Measurements from ENCODE around the gene RNF123. TPM values are rescaled to one million over a fixed set of nuclear protein-coding genes. Genes with fewer than 3 reads are reported as not detected.

RNF123 gene
- 10 to 100 TPM; 34.6 to 99.5 (median 52.1) TPM for total RNA-seq

DNA sequence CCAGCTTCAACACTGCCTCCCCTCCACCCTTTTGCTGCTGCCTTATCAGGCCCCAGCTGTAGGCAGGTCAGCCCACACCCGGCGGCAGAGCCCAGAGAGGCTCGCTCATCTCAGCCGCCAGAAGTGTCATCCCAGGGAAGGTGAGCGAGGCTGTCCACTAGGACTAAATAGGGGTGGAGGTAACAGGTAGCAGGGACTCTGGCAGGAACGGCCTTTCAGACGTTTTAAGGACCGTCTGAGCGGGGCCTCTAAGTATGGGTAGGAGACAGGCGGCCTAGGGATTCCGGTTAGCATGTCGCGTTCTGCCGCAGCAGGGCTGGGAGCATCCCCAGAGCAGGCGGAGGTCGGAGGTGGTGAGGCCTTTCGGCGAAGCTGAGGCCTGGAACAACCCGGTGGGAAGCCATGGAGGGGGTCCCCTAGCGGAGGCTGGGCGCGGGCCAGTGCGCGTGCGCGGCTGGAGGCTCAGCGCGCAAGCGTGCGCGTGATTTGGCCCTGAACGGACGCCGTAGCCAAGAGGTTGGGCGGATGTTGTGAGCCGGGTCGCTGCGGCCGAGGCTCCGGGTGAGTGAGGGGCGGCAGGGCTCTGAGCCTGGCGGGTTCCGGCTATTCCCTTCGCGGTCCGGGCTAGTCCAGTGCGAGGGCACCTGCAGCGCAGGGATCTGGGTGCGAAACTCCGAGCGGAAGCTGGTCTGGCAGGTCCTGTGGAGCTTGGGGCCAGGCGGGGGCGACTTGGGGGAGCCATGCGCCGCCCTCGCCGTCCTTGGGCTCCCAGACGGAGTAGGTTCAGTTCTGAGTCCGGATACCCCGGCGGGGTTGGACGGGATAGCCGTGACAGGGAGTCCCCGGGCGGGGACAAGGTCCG lies at the start of gene RNF123, which contains the start of gene MST1:
RNF123 (plus strand) TSS at position 512 of the 862 bp plus-strand sequence. CDS start 1,609 bp downstream, outside the sequence.
MST1 (minus strand) TSS at position 429 of the 862 bp plus-strand sequence. CDS start 783 bp downstream, outside the sequence.
- H3K4me3 ChIP-seq = peak within 1 kb of the TSS; percentile 68 to 100 (median 94)
- TF ChIP-seq, protein P1, sequence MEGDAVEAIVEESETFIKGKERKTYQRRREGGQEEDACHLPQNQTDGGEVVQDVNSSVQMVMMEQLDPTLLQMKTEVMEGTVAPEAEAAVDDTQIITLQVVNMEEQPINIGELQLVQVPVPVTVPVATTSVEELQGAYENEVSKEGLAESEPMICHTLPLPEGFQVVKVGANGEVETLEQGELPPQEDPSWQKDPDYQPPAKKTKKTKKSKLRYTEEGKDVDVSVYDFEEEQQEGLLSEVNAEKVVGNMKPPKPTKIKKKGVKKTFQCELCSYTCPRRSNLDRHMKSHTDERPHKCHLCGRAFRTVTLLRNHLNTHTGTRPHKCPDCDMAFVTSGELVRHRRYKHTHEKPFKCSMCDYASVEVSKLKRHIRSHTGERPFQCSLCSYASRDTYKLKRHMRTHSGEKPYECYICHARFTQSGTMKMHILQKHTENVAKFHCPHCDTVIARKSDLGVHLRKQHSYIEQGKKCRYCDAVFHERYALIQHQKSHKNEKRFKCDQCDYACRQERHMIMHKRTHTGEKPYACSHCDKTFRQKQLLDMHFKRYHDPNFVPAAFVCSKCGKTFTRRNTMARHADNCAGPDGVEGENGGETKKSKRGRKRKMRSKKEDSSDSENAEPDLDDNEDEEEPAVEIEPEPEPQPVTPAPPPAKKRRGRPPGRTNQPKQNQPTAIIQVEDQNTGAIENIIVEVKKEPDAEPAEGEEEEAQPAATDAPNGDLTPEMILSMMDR (IDR thresholded peaks at IDR 0.05) = peak; percentile 4 to 42 (median 26)
- peak; percentile 64 to 84 (median 77) for TF ChIP-seq POLR2AphosphoS5 (IDR thresholded peaks at IDR 0.05)
- peak; percentile 51 for TF ChIP-seq POLR2A (IDR thresholded peaks at IDR 0.05)
- no peak for TF ChIP-seq EP300 (IDR thresholded peaks at IDR 0.05; ENCODE audit: low read depth)
- WGBS, 2 donors (ENCODE audit: low coverage in 1 of 2) = 0% methylated on average over 30 of the region's 66 CpGs; no CpG with 5 or more reads in 1 of the 2 donors
- intact Hi-C loops (cut with DNase I; ENCODE audit: low total_unique reads) (no loop called here), in situ Hi-C loops (cut with MboI; ENCODE audit: low pct_ligation_motif_present in 1 of 4, low pct_unique_long_range_greater_than_20kb in 1 of 4, low sequenced_read_pairs in 3 of 4) (no loop called here)
- H3K27me3 ChIP-seq = no peaks in the 10 kb centered on the region
- no peaks in the 10 kb centered on the region for H3K36me3 ChIP-seq
- H3K4me1 ChIP-seq = peaks cover 11 to 37% (median 27%) of the 10 kb centered on the region in 4 donors
- peak; percentile 90 for DNase-seq
- peak within 1 kb of the TSS; percentile 68 to 88 (median 83) for H3K27ac ChIP-seq
- no peaks in the 10 kb centered on the region for H3K9me3 ChIP-seq

DNA sequence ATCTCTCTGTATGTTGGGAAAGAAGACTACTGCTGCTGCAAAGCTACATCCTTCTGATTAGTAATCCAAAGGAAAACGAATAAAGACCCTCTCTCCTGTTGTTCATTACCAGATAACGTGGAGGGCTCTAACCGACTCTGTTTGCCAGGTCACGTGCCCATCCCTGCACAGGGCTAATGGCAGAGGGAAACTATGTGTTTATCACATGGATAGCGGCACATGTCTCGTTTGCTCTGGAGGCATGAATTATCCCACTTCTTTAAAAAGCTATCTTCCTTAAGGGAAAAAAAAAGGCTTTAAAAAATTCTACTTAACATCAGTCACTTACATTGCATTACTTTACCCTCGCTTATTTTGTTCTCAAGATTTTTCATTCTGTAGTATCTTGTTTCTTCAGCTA lies 48.1 kb upstream of the RNF123 start:
- TF ChIP-seq POLR2AphosphoS5 (IDR thresholded peaks at IDR 0.05) (no peak), EP300 (IDR thresholded peaks at IDR 0.05; ENCODE audit: low read depth) (no peak), POLR2A (IDR thresholded peaks at IDR 0.05) (no peak)
- TF ChIP-seq, protein P1 (IDR thresholded peaks at IDR 0.05) = no peak
- Histone ChIP-seq H3K4me3 (no peak overlapping the region), H3K9me3 (no peaks in the 10 kb centered on the region), H3K27me3 (no peaks in the 10 kb centered on the region), H3K36me3 (no peaks in the 10 kb centered on the region), H3K27ac (no peak overlapping the region), H3K4me1 (no peaks in the 10 kb centered on the region)
- in situ Hi-C loops (cut with MboI; ENCODE audit: low pct_ligation_motif_present in 1 of 4, low pct_unique_long_range_greater_than_20kb in 1 of 4, low sequenced_read_pairs in 3 of 4) = no loop called here
- DNase-seq = no peak
- WGBS, 2 donors (ENCODE audit: low coverage in 1 of 2) = 67 to 80% methylated on average over 5 to 7 of the region's 7 CpGs
- intact Hi-C loops (cut with DNase I; ENCODE audit: low total_unique reads) = no loop called here

DNA sequence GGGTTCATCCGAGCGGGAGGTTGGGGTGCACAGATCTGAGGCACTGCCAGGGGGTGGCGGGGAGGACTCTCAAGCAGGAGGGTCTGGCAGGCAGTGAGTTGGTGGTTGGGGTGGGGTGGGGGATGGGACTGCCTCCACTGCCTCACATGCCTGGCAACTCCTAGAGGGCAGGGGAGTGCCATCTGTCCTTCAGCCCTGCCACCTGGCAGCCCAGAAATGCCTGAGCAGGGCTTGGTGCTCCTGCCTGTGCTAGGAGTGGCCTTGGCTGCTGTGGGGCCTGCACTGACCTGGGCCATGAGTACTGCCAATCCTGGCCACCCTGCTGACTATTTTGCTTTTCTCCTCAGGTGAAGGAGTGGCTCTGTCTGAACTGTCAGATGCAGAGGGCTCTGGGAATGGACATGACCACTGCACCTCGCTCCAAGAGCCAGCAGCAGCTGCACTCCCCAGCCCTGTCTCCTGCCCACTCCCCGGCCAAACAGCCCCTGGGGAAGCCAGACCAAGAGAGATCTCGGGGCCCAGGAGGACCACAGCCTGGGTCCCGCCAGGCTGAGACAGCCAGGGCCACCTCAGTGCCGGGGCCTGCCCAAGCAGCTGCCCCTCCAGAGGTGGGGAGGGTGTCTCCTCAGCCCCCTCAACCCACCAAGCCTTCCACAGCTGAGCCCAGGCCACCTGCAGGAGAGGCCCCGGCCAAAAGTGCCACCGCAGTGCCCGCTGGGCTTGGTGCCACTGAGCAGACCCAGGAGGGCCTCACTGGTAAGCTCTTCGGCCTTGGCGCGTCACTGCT lies 47.2 kb upstream of the RNF123 start:
- DNase-seq = no peak
- Histone ChIP-seq H3K27ac (no peak overlapping the region), H3K4me1 (no peaks in the 10 kb centered on the region), H3K4me3 (no peak overlapping the region), H3K9me3 (no peaks in the 10 kb centered on the region), H3K27me3 (no peaks in the 10 kb centered on the region), H3K36me3 (no peaks in the 10 kb centered on the region)
- 90% methylated on average over 12 of the region's 14 CpGs; no CpG with 5 or more reads in 1 of the 2 donors for WGBS, 2 donors (ENCODE audit: low coverage in 1 of 2)
- in situ Hi-C loops (cut with MboI; ENCODE audit: low pct_ligation_motif_present in 1 of 4, low pct_unique_long_range_greater_than_20kb in 1 of 4, low sequenced_read_pairs in 3 of 4) (no loop called here), intact Hi-C loops (cut with DNase I; ENCODE audit: low total_unique reads) (no loop called here)
- no peak for TF ChIP-seq POLR2AphosphoS5 (IDR thresholded peaks at IDR 0.05)
- TF ChIP-seq EP300 (IDR thresholded peaks at IDR 0.05; ENCODE audit: low read depth) = no peak
- TF ChIP-seq POLR2A (IDR thresholded peaks at IDR 0.05) = no peak
- TF ChIP-seq, protein P1 (IDR thresholded peaks at IDR 0.05) = no peak

DNA sequence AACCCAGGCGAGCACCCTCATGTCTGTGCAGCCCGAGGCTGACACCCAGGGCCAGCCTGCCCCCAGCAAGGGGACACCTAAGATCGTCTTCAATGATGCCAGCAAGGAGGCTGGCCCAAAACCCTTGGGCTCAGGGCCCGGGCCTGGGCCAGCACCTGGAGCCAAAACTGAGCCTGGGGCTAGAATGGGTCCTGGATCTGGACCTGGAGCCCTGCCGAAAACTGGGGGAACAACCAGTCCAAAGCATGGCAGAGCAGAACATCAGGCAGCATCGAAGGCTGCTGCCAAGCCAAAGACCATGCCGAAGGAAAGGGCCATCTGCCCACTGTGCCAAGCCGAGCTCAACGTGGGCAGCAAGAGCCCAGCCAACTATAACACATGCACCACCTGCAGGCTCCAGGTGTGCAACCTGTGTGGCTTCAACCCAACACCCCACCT lies 46.6 kb upstream of the RNF123 start:
- no peak for DNase-seq
- H3K4me3 ChIP-seq = no peak overlapping the region
- 84% methylated on average over 7 of the region's 9 CpGs; no CpG with 5 or more reads in 1 of the 2 donors for WGBS, 2 donors (ENCODE audit: low coverage in 1 of 2)
- H3K36me3 ChIP-seq = no peaks in the 10 kb centered on the region
- no peaks in the 10 kb centered on the region for H3K27me3 ChIP-seq
- H3K27ac ChIP-seq = no peak overlapping the region
- intact Hi-C loops (cut with DNase I; ENCODE audit: low total_unique reads) (no loop called here), in situ Hi-C loops (cut with MboI; ENCODE audit: low pct_ligation_motif_present in 1 of 4, low pct_unique_long_range_greater_than_20kb in 1 of 4, low sequenced_read_pairs in 3 of 4) (no loop called here)
- no peaks in the 10 kb centered on the region for H3K4me1 ChIP-seq
- TF ChIP-seq POLR2AphosphoS5 (IDR thresholded peaks at IDR 0.05) = no peak
- no peak for TF ChIP-seq EP300 (IDR thresholded peaks at IDR 0.05; ENCODE audit: low read depth)
- no peak for TF ChIP-seq POLR2A (IDR thresholded peaks at IDR 0.05)
- TF ChIP-seq, protein P1 (IDR thresholded peaks at IDR 0.05) = no peak
- no peaks in the 10 kb centered on the region for H3K9me3 ChIP-seq

All from transverse colon (tissue), 4 donors.